ENCODE measurements around the gene CAPN11.
"Not testable (repeated sequence)": the region's sequence is repeated elsewhere in the genome, so short reads cannot be mapped to it uniquely, and the experiment has no call there.

Gene CAPN11

DNA sequence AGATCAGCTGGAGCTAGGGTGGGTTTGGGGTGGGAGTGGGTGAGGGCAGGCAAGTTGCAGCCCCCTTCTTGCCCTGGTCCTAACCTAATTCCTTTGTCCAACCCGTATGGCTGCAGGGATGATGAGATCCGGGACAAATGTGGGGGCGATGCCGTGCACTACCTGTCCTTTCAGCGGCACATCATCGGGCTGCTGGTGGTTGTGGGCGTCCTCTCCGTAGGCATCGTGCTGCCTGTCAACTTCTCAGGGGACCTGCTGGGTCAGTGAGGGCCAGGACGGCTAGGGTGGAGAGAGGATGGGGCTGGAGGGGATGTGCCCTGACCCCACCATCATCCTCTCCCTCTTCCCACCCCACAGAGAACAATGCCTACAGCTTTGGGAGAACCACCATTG lies 19.3 kb upstream of the CAPN11 start:
- no peak for DNase-seq (ENCODE audit: low read depth)
- TF ChIP-seq, protein P1, sequence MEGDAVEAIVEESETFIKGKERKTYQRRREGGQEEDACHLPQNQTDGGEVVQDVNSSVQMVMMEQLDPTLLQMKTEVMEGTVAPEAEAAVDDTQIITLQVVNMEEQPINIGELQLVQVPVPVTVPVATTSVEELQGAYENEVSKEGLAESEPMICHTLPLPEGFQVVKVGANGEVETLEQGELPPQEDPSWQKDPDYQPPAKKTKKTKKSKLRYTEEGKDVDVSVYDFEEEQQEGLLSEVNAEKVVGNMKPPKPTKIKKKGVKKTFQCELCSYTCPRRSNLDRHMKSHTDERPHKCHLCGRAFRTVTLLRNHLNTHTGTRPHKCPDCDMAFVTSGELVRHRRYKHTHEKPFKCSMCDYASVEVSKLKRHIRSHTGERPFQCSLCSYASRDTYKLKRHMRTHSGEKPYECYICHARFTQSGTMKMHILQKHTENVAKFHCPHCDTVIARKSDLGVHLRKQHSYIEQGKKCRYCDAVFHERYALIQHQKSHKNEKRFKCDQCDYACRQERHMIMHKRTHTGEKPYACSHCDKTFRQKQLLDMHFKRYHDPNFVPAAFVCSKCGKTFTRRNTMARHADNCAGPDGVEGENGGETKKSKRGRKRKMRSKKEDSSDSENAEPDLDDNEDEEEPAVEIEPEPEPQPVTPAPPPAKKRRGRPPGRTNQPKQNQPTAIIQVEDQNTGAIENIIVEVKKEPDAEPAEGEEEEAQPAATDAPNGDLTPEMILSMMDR (conservative IDR thresholded peaks at IDR 0.05; ENCODE audit: control insufficient read depth, insufficient read depth, low read depth, low read length), result no peak
- H3K4me3 ChIP-seq (ENCODE audit: control insufficient read depth, low read depth, low read length), result no peak overlapping the region

DNA sequence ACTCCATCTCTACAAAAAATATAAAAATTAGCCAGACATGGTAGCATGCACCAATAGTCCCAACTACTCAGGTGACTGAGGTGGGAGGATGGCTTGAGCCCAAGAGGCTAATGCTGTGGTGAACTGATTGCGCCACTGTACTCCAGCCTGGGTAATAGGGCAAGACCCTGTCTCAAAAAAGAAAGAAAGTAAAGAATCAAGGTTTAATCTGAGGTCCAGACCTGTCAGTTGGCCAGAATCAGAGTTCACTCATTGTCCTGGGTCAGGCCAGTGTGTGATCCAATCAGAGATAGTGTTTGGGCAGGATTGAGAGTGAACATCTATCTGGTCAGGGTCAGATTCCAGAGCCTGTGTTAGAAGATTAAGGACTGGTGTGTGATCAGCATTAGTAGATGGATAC lies 15.8 kb upstream of the CAPN11 start:
- TF ChIP-seq, protein P1 (conservative IDR thresholded peaks at IDR 0.05; ENCODE audit: control insufficient read depth, insufficient read depth, low read depth, low read length), result no peak
- no peak for DNase-seq (ENCODE audit: low read depth)
- H3K4me3 ChIP-seq (ENCODE audit: control insufficient read depth, low read depth, low read length), result no peak overlapping the region

DNA sequence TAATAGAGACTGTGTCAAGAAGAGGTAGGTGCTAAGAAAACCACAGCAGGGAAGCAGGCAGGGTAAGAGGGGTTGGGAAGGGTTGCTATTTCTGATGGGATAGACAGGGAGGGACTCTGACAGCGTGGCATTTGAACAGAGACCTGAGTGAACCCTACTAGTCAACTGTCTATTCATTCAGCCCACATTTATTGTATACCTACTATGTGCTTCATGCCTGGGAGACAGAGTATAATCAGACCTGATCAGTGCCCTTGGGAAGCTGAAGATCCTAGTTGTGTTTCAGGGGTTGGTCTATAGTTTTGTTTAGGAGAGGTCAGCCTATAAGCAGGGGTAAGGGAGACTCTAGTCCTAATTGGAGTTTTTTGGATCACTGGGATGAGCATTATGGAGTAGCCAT lies 14.9 kb upstream of the CAPN11 start:
- TF ChIP-seq, protein P1 (conservative IDR thresholded peaks at IDR 0.05; ENCODE audit: control insufficient read depth, insufficient read depth, low read depth, low read length), result no peak
- no peak for DNase-seq (ENCODE audit: low read depth)
- H3K4me3 ChIP-seq (ENCODE audit: control insufficient read depth, low read depth, low read length), result no peak overlapping the region

DNA sequence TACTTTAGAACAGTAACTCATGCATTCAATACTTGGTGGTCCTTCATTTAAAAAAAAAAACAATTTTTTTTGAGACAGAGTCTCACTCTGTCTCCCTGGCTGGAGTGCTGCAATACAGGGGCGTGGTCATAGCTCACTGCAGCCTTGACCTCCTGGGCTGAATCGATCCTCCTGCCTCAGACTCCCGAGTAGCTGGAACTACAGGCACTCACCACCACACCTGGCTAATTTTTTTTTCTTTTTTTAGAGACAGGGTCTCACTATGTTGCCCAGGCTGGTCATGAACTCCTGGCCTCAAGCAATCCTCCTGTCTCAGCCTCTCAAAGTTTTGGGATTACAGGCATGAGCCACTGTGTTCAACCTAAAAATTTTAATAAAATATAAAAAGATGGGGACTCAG lies 14.1 kb upstream of the CAPN11 start:
- H3K4me3 ChIP-seq (ENCODE audit: control insufficient read depth, low read depth, low read length); DNase-seq (ENCODE audit: low read depth): not testable (repeated sequence)

DNA sequence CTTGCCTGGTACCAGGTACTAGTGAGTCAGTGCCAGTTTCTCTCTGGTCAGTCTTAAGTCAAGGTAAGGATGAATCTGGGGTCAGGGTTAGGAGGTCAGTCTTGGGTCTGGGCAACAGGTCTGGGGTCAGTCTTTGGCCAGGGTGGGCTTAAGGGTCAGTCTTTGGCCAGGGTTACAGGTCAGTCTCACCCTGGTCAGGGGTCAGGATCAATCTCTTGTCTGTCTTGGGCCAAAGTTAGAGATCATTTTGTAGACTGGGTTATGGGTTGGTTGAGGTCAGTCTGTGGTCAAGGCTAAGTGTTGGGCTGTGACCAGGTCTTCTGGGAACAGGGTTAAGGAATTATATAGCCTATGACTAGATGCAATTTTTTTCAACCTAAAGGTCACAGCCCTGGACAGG lies 12.8 kb upstream of the CAPN11 start:
- DNase-seq (ENCODE audit: low read depth), result no peak
- no peak overlapping the region for H3K4me3 ChIP-seq (ENCODE audit: control insufficient read depth, low read depth, low read length)
- TF ChIP-seq, protein P1 (conservative IDR thresholded peaks at IDR 0.05; ENCODE audit: control insufficient read depth, insufficient read depth, low read depth, low read length), result no peak

DNA sequence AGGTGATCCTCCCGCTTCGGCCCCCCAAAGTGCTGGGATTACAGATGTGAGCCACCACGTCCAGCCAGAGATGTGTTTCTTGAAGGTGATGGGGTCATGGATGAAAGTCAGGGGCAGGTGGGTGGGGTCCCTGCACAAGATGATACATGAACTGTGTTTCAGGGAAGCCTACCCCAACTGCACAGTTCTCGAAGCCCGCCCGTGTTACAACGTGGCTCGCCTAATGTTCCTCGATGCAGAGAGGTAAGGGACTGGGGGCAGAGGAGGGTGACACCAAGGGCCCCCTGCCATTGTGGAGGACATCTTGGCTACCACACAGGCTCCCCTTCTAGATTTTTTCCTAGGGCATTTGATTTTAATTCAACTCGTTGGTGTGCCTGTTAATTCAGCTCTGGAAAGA lies 11.9 kb upstream of the CAPN11 start:
- no peak for DNase-seq (ENCODE audit: low read depth)
- TF ChIP-seq, protein P1 (conservative IDR thresholded peaks at IDR 0.05; ENCODE audit: control insufficient read depth, insufficient read depth, low read depth, low read length), result no peak
- no peak overlapping the region for H3K4me3 ChIP-seq (ENCODE audit: control insufficient read depth, low read depth, low read length)

DNA sequence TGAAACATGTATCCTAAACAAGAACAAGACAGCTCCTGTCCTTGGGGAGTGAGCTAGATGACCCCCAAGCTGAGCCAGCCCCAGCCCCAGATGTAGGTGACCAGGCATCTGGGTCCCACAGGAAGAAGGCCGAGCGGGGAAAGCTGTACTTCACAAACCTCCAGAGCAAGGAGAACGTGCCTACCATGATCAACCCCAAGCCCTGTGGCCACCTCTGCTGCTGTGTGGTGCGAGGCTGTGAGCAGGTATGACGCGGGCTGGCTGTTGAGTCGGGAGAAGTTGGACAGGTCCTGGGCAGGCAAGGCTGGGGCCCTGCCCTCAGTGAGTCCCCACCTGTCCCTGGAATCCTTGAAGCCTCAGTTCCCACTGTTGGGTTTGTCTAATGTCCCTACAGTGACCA lies 11.4 kb upstream of the CAPN11 start:
- TF ChIP-seq, protein P1 (conservative IDR thresholded peaks at IDR 0.05; ENCODE audit: control insufficient read depth, insufficient read depth, low read depth, low read length), result no peak
- no peak for DNase-seq (ENCODE audit: low read depth)
- no peak overlapping the region for H3K4me3 ChIP-seq (ENCODE audit: control insufficient read depth, low read depth, low read length)

All from fibroblast of mammary gland (primary cell).